ENCODE measurements around the gene MARF1.

DNA sequence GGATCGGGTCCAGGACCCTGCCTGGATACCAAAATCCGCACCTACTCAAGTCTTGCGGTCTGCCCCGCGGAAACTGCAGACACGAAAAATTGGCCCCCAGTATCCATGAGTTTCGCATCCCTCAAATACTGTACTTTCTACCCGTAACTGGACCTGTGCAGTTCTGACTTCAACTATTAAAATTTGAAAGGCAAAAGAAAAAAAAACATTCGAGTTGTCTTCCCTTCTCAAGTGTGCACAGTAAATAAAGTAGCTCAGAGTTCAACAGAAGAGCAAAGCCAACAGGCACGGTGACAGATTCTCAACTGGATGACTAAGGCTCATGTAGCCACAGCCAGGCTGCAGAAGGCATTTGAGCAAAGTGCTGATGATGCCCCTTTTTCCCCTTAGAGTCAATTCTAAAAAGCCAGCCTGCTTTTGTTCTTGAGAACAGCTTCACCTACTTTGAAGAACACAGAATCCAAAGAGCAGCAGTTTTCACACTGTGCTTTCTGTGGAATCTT lies 32.5 kb downstream of the MARF1 start:
- no peak for TF ChIP-seq CTCF (IDR thresholded peaks at IDR 0.05)
- TF ChIP-seq EP300 (IDR thresholded peaks at IDR 0.05), result no peak
